GM19455 (cell line): ENCODE results near the gene C9orf57.
"Not testable (repeated sequence)": the region's sequence is repeated elsewhere in the genome, so short reads cannot be mapped to it uniquely, and the experiment has no call there.

ENCODE experiments used
- ATAC-seq: cut with Tn5 transposase; IDR thresholded peaks from one replicate; pipeline ENCODE4 v1.9.1; 2021; ENCODE audit not compliant: unreplicated experiment

Gene C9orf57

GRCh38 chr9:72025906-72026305 is 34.5 kb downstream of the C9orf57 start:
- no peak for ATAC-seq

- ATAC-seq = no peak
Measured at GRCh38 chr9:72023596-72023995, 36.8 kb downstream of the C9orf57 start.

- ATAC-seq = no peak
Measured at GRCh38 chr9:72022841-72023240, 37.6 kb downstream of the C9orf57 start.

- ATAC-seq = no peak
Measured at GRCh38 chr9:72013292-72013760, 47.1 kb downstream of the C9orf57 start.

GRCh38 chr9:72012646-72013045 is 47.8 kb downstream of the C9orf57 start:
- ATAC-seq = no peak

- ATAC-seq = not testable (repeated sequence)
Measured at GRCh38 chr9:72007726-72008125, 52.7 kb downstream of the C9orf57 start.

- ATAC-seq = no peak
Measured at GRCh38 chr9:72006501-72006900, 53.9 kb downstream of the C9orf57 start.

- no peak for ATAC-seq
Measured at GRCh38 chr9:72005451-72005850, 55.0 kb downstream of the C9orf57 start.
